ENCODE results near the gene SGMS1.

The SGMS1 gene

DNA sequence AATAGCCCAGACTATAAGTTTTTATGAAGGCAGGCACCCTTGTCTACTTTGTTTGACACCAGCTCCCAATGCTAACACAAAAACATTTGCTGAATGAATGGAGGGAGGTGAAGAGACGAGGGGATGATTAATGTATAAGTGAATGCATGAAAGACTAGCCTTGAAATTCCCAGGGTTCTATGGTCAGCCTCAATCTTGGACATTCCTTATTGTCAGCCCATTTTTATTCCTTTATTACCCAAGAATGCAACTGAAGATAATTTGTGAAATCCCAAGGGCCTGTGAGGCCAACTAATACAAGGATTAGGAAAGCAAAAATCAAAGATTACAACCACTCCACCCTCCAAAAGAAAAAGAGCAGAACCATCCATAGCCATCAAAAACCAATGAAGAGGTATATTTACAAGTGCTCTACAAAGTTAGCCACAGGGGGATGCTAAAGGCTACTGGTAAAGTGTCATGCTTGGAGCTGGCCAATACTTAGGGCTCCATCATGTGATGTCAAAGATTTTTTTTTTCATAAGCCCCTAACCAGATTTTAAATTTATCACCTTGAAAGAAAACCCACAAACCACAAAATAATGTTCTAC is 332.4 kb downstream of the SGMS1 start:
- TF ChIP-seq FOXP2 (optimal IDR thresholded peaks at IDR 0.05; ENCODE audit: borderline replicate concordance, extremely low read depth, extremely low read length, insufficient read depth) = no peak
- no peak for TF ChIP-seq TAF1 (IDR thresholded peaks at IDR 0.05; ENCODE audit: borderline replicate concordance, insufficient read depth, low read length)
- no peak for TF ChIP-seq POLR2AphosphoS5 (IDR thresholded peaks at IDR 0.05; ENCODE audit: low read depth, low read length)
- TF ChIP-seq, protein P1, sequence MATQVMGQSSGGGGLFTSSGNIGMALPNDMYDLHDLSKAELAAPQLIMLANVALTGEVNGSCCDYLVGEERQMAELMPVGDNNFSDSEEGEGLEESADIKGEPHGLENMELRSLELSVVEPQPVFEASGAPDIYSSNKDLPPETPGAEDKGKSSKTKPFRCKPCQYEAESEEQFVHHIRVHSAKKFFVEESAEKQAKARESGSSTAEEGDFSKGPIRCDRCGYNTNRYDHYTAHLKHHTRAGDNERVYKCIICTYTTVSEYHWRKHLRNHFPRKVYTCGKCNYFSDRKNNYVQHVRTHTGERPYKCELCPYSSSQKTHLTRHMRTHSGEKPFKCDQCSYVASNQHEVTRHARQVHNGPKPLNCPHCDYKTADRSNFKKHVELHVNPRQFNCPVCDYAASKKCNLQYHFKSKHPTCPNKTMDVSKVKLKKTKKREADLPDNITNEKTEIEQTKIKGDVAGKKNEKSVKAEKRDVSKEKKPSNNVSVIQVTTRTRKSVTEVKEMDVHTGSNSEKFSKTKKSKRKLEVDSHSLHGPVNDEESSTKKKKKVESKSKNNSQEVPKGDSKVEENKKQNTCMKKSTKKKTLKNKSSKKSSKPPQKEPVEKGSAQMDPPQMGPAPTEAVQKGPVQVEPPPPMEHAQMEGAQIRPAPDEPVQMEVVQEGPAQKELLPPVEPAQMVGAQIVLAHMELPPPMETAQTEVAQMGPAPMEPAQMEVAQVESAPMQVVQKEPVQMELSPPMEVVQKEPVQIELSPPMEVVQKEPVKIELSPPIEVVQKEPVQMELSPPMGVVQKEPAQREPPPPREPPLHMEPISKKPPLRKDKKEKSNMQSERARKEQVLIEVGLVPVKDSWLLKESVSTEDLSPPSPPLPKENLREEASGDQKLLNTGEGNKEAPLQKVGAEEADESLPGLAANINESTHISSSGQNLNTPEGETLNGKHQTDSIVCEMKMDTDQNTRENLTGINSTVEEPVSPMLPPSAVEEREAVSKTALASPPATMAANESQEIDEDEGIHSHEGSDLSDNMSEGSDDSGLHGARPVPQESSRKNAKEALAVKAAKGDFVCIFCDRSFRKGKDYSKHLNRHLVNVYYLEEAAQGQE (IDR thresholded peaks at IDR 0.05; ENCODE audit: insufficient read depth in 1 of 2, low read depth in 2 of 2, low read length in 2 of 2) = no peak
- no peak for TF ChIP-seq SIN3A (IDR thresholded peaks at IDR 0.05; ENCODE audit: borderline replicate concordance, insufficient read depth, low read length)

- TF ChIP-seq SIN3A (IDR thresholded peaks at IDR 0.05; ENCODE audit: borderline replicate concordance, insufficient read depth, low read length) (no peak), FOXP2 (optimal IDR thresholded peaks at IDR 0.05; ENCODE audit: borderline replicate concordance, extremely low read depth, extremely low read length, insufficient read depth) (no peak), POLR2AphosphoS5 (IDR thresholded peaks at IDR 0.05; ENCODE audit: low read depth, low read length) (no peak), TAF1 (IDR thresholded peaks at IDR 0.05; ENCODE audit: borderline replicate concordance, insufficient read depth, low read length) (no peak)
- TF ChIP-seq, protein P1 (IDR thresholded peaks at IDR 0.05; ENCODE audit: insufficient read depth in 1 of 2, low read depth in 2 of 2, low read length in 2 of 2) = no peak
Measured at GRCh38 chr10:50289196-50289595, 334.6 kb downstream of the SGMS1 start.

GRCh38 chr10:50286996-50287803 is 336.6 kb downstream of the SGMS1 start:
- no peak for TF ChIP-seq POLR2AphosphoS5 (IDR thresholded peaks at IDR 0.05; ENCODE audit: low read depth, low read length)
- TF ChIP-seq FOXP2 (optimal IDR thresholded peaks at IDR 0.05; ENCODE audit: borderline replicate concordance, extremely low read depth, extremely low read length, insufficient read depth) = no peak
- TF ChIP-seq TAF1 (IDR thresholded peaks at IDR 0.05; ENCODE audit: borderline replicate concordance, insufficient read depth, low read length) = no peak
- no peak for TF ChIP-seq SIN3A (IDR thresholded peaks at IDR 0.05; ENCODE audit: borderline replicate concordance, insufficient read depth, low read length)
- TF ChIP-seq, protein P1 (IDR thresholded peaks at IDR 0.05; ENCODE audit: insufficient read depth in 1 of 2, low read depth in 2 of 2, low read length in 2 of 2) = no peak

GRCh38 chr10:50286517-50286916 is 337.2 kb downstream of the SGMS1 start:
- no peak for TF ChIP-seq POLR2AphosphoS5 (IDR thresholded peaks at IDR 0.05; ENCODE audit: low read depth, low read length)
- no peak for TF ChIP-seq SIN3A (IDR thresholded peaks at IDR 0.05; ENCODE audit: borderline replicate concordance, insufficient read depth, low read length)
- TF ChIP-seq, protein P1 (IDR thresholded peaks at IDR 0.05; ENCODE audit: insufficient read depth in 1 of 2, low read depth in 2 of 2, low read length in 2 of 2) = no peak
- TF ChIP-seq TAF1 (IDR thresholded peaks at IDR 0.05; ENCODE audit: borderline replicate concordance, insufficient read depth, low read length) = no peak
- no peak for TF ChIP-seq FOXP2 (optimal IDR thresholded peaks at IDR 0.05; ENCODE audit: borderline replicate concordance, extremely low read depth, extremely low read length, insufficient read depth)
